Panc1 (cell line): ENCODE measurements around the gene ORC3. TPM values are rescaled to one million over a fixed set of nuclear protein-coding genes. Genes with fewer than 3 reads are reported as not detected.

Experiments used
- ATAC-seq: fragments of 200-7000 bp; cut with Tn5 transposase; 2 replicates; pipeline ENCODE4 v1.9.1; 2020; ENCODE audit warnings: mild to moderate bottlenecking, moderate library complexity
- BruUV-seq: library from RNA; stranded (reverse); fragments of 400-500 nt; replicated peaks from 2 replicates; lab custom pipeline; 2021; lab: Mats Ljungman, UMichigan
- CTCF ChIA-PET: fragments of 300-600 bp; sonication (Branson Sonifier 250); formaldehyde crosslinking; loops from one replicate; lab custom pipeline; 2022; ENCODE audit warnings: antibody characterized with exemption; lab: Charles Lee
- POLR2A ChIA-PET: fragments of 300-600 bp; sonication (Branson Sonifier 250); formaldehyde crosslinking; loops from one replicate; lab custom pipeline; 2022; ENCODE audit warnings: antibody characterized with exemption; lab: Charles Lee
- DNase-seq: peaks from one replicate; pipeline ENCODE4 v3.0.0-alpha.2; 2010; ENCODE audit warnings: low read depth, low spot score
- H3K27ac ChIP-seq: 2 replicates; pipeline ENCODE4 v1.5.1; 2011; ENCODE audit warnings: mild to moderate bottlenecking, low read length, inconsistent platforms
- H3K27me3 ChIP-seq: fragments of 200-500 bp; sonication (Bioruptor generic); 2 replicates; pipeline ENCODE4 v1.6.0; 2014; ENCODE audit warnings: low read length, inconsistent platforms; ENCODE audit not compliant: control insufficient read depth, insufficient read depth
- H3K36me3 ChIP-seq: fragments of 200-500 bp; sonication (Bioruptor generic); 2 replicates; pipeline ENCODE4 v1.5.1; 2014; ENCODE audit warnings: inconsistent platforms, mild to moderate bottlenecking, low read length, moderate library complexity; ENCODE audit not compliant: control insufficient read depth, insufficient read depth
- H3K4me1 ChIP-seq: 2 replicates; pipeline ENCODE4 v1.5.1; 2011; ENCODE audit warnings: inconsistent platforms, mild to moderate bottlenecking, low read length, moderate library complexity; ENCODE audit not compliant: control insufficient read depth, insufficient read depth
- H3K4me3 ChIP-seq, 2 experiments: 2 replicates each; pipeline ENCODE4 v1.5.1; 2011 to 2012; ENCODE audit warnings: low read depth in 2 of 2, low read length in 2 of 2, mild to moderate bottlenecking in 2 of 2, inconsistent platforms in 1 of 2, moderate library complexity in 1 of 2
- H3K9me3 ChIP-seq: fragments of 200-500 bp; sonication (Bioruptor generic); 2 replicates; pipeline ENCODE4 v1.5.1; 2014; ENCODE audit warnings: low read depth, mild to moderate bottlenecking, inconsistent platforms, low read length, moderate library complexity; ENCODE audit not compliant: control insufficient read depth, insufficient read depth
- CTCF ChIP-seq: fragments of 450-650 bp; IDR thresholded peaks from 2 replicates; pipeline ENCODE4 v1.5.1; 2017; ENCODE audit warnings: mild to moderate bottlenecking
- POLR2AphosphoS5 ChIP-seq: IDR thresholded peaks from 2 replicates; pipeline ENCODE4 v1.6.1; 2012; ENCODE audit warnings: mild to moderate bottlenecking, low read depth, low read length, moderate library complexity
- REST ChIP-seq, 2 experiments: IDR thresholded peaks; 2 replicates each; pipeline ENCODE4 v1.6.1; 2011 to 2012; ENCODE audit warnings: low read depth in 2 of 2, control low read depth in 1 of 2, low read length in 1 of 2, mild to moderate bottlenecking in 1 of 2, moderate library complexity in 1 of 2; ENCODE audit not compliant: insufficient read depth in 1 of 2
- SIN3A ChIP-seq: IDR thresholded peaks from 2 replicates; pipeline ENCODE4 v1.6.1; 2012; ENCODE audit warnings: low read depth, mild to moderate bottlenecking, low read length, moderate library complexity, borderline replicate concordance; ENCODE audit not compliant: insufficient read depth
- TCF7L2 ChIP-seq: IDR thresholded peaks from 2 replicates; pipeline ENCODE4 v1.6.1; 2011; ENCODE audit warnings: mild to moderate bottlenecking, low read depth, low read length, inconsistent platforms
- in situ Hi-C: cut with HindIII; loops from 2 replicates; pipeline ENCODE4 v1.10.0; 2016; ENCODE audit warnings: low sequenced_read_pairs, low pct_unique_long_range_greater_than_20kb
- intact Hi-C: fragments of 100-400 bp; cut with micrococcal nuclease; formaldehyde crosslinking; loops from one replicate; pipeline ENCODE4 v1.10.0; 2022; ENCODE audit not compliant: unreplicated experiment
- total RNA-seq: library from RNA; stranded (reverse); gene quantifications from one replicate; pipeline ENCODE4 v1.2.1, GENCODE V29; 2021; ENCODE audit not compliant: unreplicated experiment

The ORC3 gene
- total RNA-seq, 1 experiment from 2014 or later, result 36.9 TPM

GRCh38 chr6:87544474-87544735, 45.5 kb upstream of the ORC3 start:
- POLR2A ChIA-PET, result no interaction called here
- BruUV-seq, result no TSS peak

GRCh38 chr6:87551799-87552198, 38.1 kb upstream of the ORC3 start:
- POLR2A ChIA-PET, result no interaction called here
- Histone ChIP-seq H3K9me3 (no peaks in the 10 kb centered on the region), H3K27me3 (no peaks in the 10 kb centered on the region), H3K36me3 (peaks cover 21% of the 10 kb centered on the region), H3K4me1 (no peaks in the 10 kb centered on the region), H3K4me3 (no peak overlapping the region), H3K27ac (no peak overlapping the region)
- in situ Hi-C loops, result no loop called here
- CTCF ChIA-PET, result no interaction called here
- ATAC-seq (no peak), DNase-seq (no peak)
- intact Hi-C loops, result no loop called here
- BruUV-seq, result no TSS peak
- TF ChIP-seq TCF7L2 (no peak), CTCF (no peak), POLR2AphosphoS5 (no peak), REST (IDR thresholded peaks at IDR 0.05; ENCODE audit: insufficient read depth in 1 of 2, low read depth in 2 of 2, low read length in 1 of 2) (no peak), SIN3A (no peak)

More at GRCh38 chr6:87544474-87544735, 45.5 kb upstream of the ORC3 start:
- DNase-seq (no peak), ATAC-seq (no peak)
- Histone ChIP-seq H3K27ac (no peak overlapping the region), H3K27me3 (no peaks in the 10 kb centered on the region), H3K4me1 (no peaks in the 10 kb centered on the region), H3K4me3 (no peak overlapping the region), H3K36me3 (peaks cover 10% of the 10 kb centered on the region), H3K9me3 (no peaks in the 10 kb centered on the region)
- in situ Hi-C loops (no loop called here), intact Hi-C loops (no loop called here)
- CTCF ChIA-PET, result no interaction called here
- TF ChIP-seq REST (IDR thresholded peaks at IDR 0.05; ENCODE audit: insufficient read depth in 1 of 2, low read depth in 2 of 2, low read length in 1 of 2), result no peak
- TF ChIP-seq POLR2AphosphoS5, result no peak
- TF ChIP-seq SIN3A, result no peak
- TF ChIP-seq TCF7L2, result no peak
